Endothelial cell of umbilical vein (primary cell): ENCODE measurements around the gene ELOVL2. TPM values are rescaled to one million over a fixed set of nuclear protein-coding genes. Genes with fewer than 3 reads are reported as not detected.

Experiments used
- BruUV-seq: library from RNA; stranded (reverse); fragments of 400-500 nt; replicated peaks from 2 replicates; lab custom pipeline; 2021; lab: Mats Ljungman, UMichigan
- CTCF ChIA-PET: fragments of 300-600, 350-600 bp; sonication (Branson Sonifier 250); formaldehyde crosslinking; loops from one replicate; lab custom pipeline; 2021; ENCODE audit warnings: antibody characterized with exemption, inconsistent platforms; lab: Charles Lee
- POLR2A ChIA-PET: fragments of 300-600, 350-600 bp; sonication (Branson Sonifier 250); formaldehyde crosslinking; loops from one replicate; lab custom pipeline; 2021; ENCODE audit warnings: antibody characterized with exemption, inconsistent platforms; lab: Charles Lee
- DNase-seq: peaks from one replicate; pipeline ENCODE4 v3.0.0-alpha.2; 2011; ENCODE audit warnings: low read depth, low spot score
- FAIRE-seq: peaks from 2 replicates; lab custom pipeline; 2011; peaks lifted over from hg19 to GRCh38; lab: Jason Lieb, UNC
- H2AFZ ChIP-seq: 2 replicates; pipeline ENCODE4 v1.6.0; 2012; ENCODE audit warnings: low read depth, low read length, control low read depth, inconsistent platforms
- H3K27ac ChIP-seq: 2 replicates; pipeline ENCODE4 v1.5.1; 2011; ENCODE audit warnings: low read depth, mild to moderate bottlenecking, control low read depth, low read length, moderate library complexity; ENCODE audit not compliant: insufficient read depth
- H3K27me3 ChIP-seq, 2 experiments: 2 replicates each; pipeline versions ENCODE4 v1.6.0 to v1.6.1; 2011; ENCODE audit warnings: low read length in 2 of 2, mixed read lengths in 1 of 2; ENCODE audit not compliant: control insufficient read depth in 2 of 2, insufficient read depth in 2 of 2
- H3K36me3 ChIP-seq, 2 experiments: 2 replicates in 1 of 2; 3 replicates in 1 of 2; pipeline ENCODE4 v1.5.1; 2011; ENCODE audit warnings: low read length in 2 of 2, mild to moderate bottlenecking in 1 of 2, moderate library complexity in 1 of 2; ENCODE audit not compliant: control insufficient read depth in 2 of 2, insufficient read depth in 2 of 2; ENCODE audit errors: extremely low read depth in 1 of 2
- H3K4me1 ChIP-seq: 3 replicates; pipeline ENCODE4 v1.5.1; 2011; ENCODE audit warnings: mild to moderate bottlenecking, low read length; ENCODE audit not compliant: control insufficient read depth, insufficient read depth; ENCODE audit errors: extremely low read depth
- H3K4me2 ChIP-seq: 2 replicates; pipeline ENCODE4 v1.6.1; 2011; ENCODE audit warnings: low read length, control low read depth, mixed read lengths; ENCODE audit not compliant: insufficient read depth
- H3K4me3 ChIP-seq, 3 experiments: fragments of 200-600 bp in 1 of 3; sonication (generic), shearing (Covaris generic) in 1 of 3; replicated peaks in 1 of 3; 2 replicates each; pipeline ENCODE4 v1.5.1; 2011 to 2016; ENCODE audit warnings: control low read depth in 3 of 3, low read length in 3 of 3, mild to moderate bottlenecking in 2 of 3, inconsistent platforms in 1 of 3, low read depth in 1 of 3, moderate library complexity in 1 of 3; ENCODE audit not compliant: insufficient read depth in 1 of 3
- H3K79me2 ChIP-seq: 2 replicates; pipeline ENCODE4 v1.6.0; 2012; ENCODE audit warnings: low read length, inconsistent platforms; ENCODE audit not compliant: control insufficient read depth, insufficient read depth
- H3K9ac ChIP-seq: replicated peaks from 2 replicates; pipeline ENCODE3; 2011; ENCODE audit warnings: low read length, control low read depth; ENCODE audit not compliant: insufficient read depth; ENCODE audit errors: extremely low read depth
- H3K9me1 ChIP-seq: replicated peaks from 3 replicates; pipeline ENCODE4 v1.6.0; 2011; ENCODE audit warnings: mild to moderate bottlenecking, low read length; ENCODE audit not compliant: control insufficient read depth, insufficient read depth; ENCODE audit errors: extremely low read depth
- H3K9me3 ChIP-seq: replicated peaks from 2 replicates; pipeline ENCODE4 v1.5.1; 2012; ENCODE audit warnings: low read length, inconsistent platforms; ENCODE audit not compliant: control insufficient read depth, insufficient read depth
- H4K20me1 ChIP-seq: replicated peaks from 2 replicates; pipeline ENCODE3; 2011; ENCODE audit warnings: mild to moderate bottlenecking, low read length; ENCODE audit not compliant: control insufficient read depth, insufficient read depth; ENCODE audit errors: extremely low read depth
- CTCF ChIP-seq, 2 donors: IDR thresholded peaks; 1 replicate in 1 of 2; 2 replicates in 1 of 2; pipeline ENCODE4 v1.5.1; 2011; ENCODE audit warnings: low read length in 2 of 2, mild to moderate bottlenecking in 2 of 2, moderate library complexity in 2 of 2, control low read depth in 1 of 2, inconsistent platforms in 1 of 2, low read depth in 1 of 2; ENCODE audit not compliant: insufficient read depth in 1 of 2; ENCODE audit errors: extremely low read depth in 1 of 2
- EZH2 ChIP-seq: IDR thresholded peaks from 2 replicates; pipeline ENCODE4 v1.6.1; 2012; ENCODE audit warnings: borderline replicate concordance, low read depth, mild to moderate bottlenecking, moderate library complexity, low read length, inconsistent platforms; ENCODE audit not compliant: severe bottlenecking
- FOS ChIP-seq: IDR thresholded peaks from 2 replicates; pipeline ENCODE4 v1.6.1; 2011; ENCODE audit warnings: mild to moderate bottlenecking, low read length, moderate library complexity, borderline replicate concordance; ENCODE audit not compliant: insufficient read depth
- GATA2 ChIP-seq: IDR thresholded peaks from 2 replicates; pipeline ENCODE4 v1.7.0; 2011; ENCODE audit warnings: low read depth, mild to moderate bottlenecking, moderate library complexity, mixed read lengths, low read length; ENCODE audit not compliant: insufficient read length, insufficient read depth
- JUN ChIP-seq: IDR thresholded peaks from 2 replicates; pipeline ENCODE4 v1.6.1; 2011; ENCODE audit warnings: borderline replicate concordance, low read depth; ENCODE audit not compliant: insufficient read length, insufficient read depth
- MYC ChIP-seq: IDR thresholded peaks from one replicate; pipeline ENCODE4 v1.6.1; 2011; ENCODE audit warnings: mild to moderate bottlenecking, low read depth, low read length
- POLR2A ChIP-seq: IDR thresholded peaks from 2 replicates; pipeline ENCODE4 v1.6.1; 2012; ENCODE audit warnings: low read depth, mild to moderate bottlenecking, control low read depth, low read length
- POLR2AphosphoS5 ChIP-seq: IDR thresholded peaks from 2 replicates; pipeline ENCODE4 v1.6.1; 2012; ENCODE audit warnings: low read depth, mild to moderate bottlenecking, control low read depth, low read length, moderate library complexity; ENCODE audit not compliant: insufficient read depth
- dilution Hi-C: fragments of 300-500 bp; cut with MboI; formaldehyde crosslinking; loops from one replicate; pipeline ENCODE4 v1.15.0; 2019; ENCODE audit warnings: low sequenced_read_pairs; ENCODE audit not compliant: extremely low pct_ligation_motif_present
- intact Hi-C: fragments of 100-400 bp; cut with micrococcal nuclease; formaldehyde crosslinking; loops from one replicate; pipeline ENCODE4 v1.10.0; 2022
- polyA plus RNA-seq, 4 experiments: library from polyadenylated mRNA; depleted of rRNA in 3 of 4; stranded (reverse) in 3 of 4; unstranded in 1 of 4; fragments of >200 nt; gene quantifications; 2 replicates each; pipeline versions ENCODE4 v1.2.1 to v1.2.3, GENCODE V29; 2011 to 2012; ENCODE audit warnings: missing spikeins in 1 of 4
- total RNA-seq: library from RNA; stranded (reverse); gene quantifications from 2 replicates; pipeline ENCODE4 v1.2.3, GENCODE V29; 2021
- TF ChIP-seq, protein P1 (sequence below): IDR thresholded peaks from 2 replicates; pipeline ENCODE4 v1.6.1; 2011; ENCODE audit not compliant: insufficient read depth, insufficient read length

ELOVL2 gene
- total and polyA plus RNA-seq, 2 donors (not counting 3 experiments of a cell fraction or from before 2014, with no cell fraction given): not detected

DNA sequence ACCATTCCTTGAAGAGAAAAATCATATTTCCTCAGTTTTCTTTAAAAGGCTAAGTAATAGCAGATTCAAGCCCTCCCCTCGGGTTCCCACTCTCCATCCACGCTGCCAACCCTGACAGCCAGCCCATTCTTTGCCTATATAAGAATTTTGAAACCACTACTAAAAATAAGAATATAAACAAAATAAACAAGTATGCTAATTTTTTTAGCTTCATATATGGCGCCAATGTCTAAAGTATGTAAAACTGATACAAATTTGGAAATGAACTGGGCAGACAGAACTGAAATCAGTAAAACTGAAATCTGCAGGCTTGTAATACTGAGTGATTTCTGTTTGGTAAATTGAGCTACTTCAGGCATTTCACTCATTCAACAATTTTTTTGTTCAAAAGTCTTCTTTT is 19.0 kb downstream of the ELOVL2 start:
- Histone ChIP-seq H2AFZ (no peak overlapping the region), H3K79me2 (no peaks in the 10 kb centered on the region), H3K9me1 (no peaks in the 10 kb centered on the region), H3K4me1 (no peaks in the 10 kb centered on the region), H3K36me3 (no peaks in the 10 kb centered on the region), H3K27ac (no peak overlapping the region), H3K4me3 (no peak overlapping the region), H3K4me2 (no peak overlapping the region), H3K27me3 (peaks cover 4 to 19% of the 10 kb centered on the region in 2 experiments), H4K20me1 (no peaks in the 10 kb centered on the region), H3K9me3 (no peaks in the 10 kb centered on the region), H3K9ac (no peak overlapping the region)
- FAIRE-seq (no peak), DNase-seq (no peak)
- TF ChIP-seq POLR2AphosphoS5 (no peak), JUN (no peak), GATA2 (no peak), POLR2A (no peak), CTCF (IDR thresholded peaks at IDR 0.05; ENCODE audit: extremely low read depth in 1 of 2, insufficient read depth in 1 of 2, low read depth in 1 of 2, low read length in 2 of 2) (no peak), MYC (no peak), EZH2 (no peak), FOS (no peak)
- TF ChIP-seq, protein P1, sequence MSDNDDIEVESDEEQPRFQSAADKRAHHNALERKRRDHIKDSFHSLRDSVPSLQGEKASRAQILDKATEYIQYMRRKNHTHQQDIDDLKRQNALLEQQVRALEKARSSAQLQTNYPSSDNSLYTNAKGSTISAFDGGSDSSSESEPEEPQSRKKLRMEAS: no peak
- ChIA-PET CTCF (interaction anchor here (1.4 kb wide), 1 partner anchor 23 kb away, joined by 3 read pairs; no protein-coding TSS in a partner anchor), POLR2A (no interaction called here)
- BruUV-seq: no TSS peak
- intact Hi-C loops (no loop called here), dilution Hi-C loops (no loop called here)
